ENCODE measurements around the gene DDX39B.
A peak's percentile ranks its signal among the peaks of the same experiment; 100 is the strongest.
"Not testable (repeated sequence)": the region's sequence is repeated elsewhere in the genome, so short reads cannot be mapped to it uniquely, and the experiment has no call there.

Gene DDX39B

GRCh38 chr6:31528821-31529328 lies 12.9 kb downstream of the DDX39B start, which contains the start of gene MCCD1:
Gene MCCD1, plus strand, starts transcription at chr6:31528962. Its CDS starts 53 bp downstream, at chr6:31529015.
- DNase-seq (ENCODE audit: low spot score): no peak

- DNase-seq (ENCODE audit: low spot score): no peak
Observed at GRCh38 chr6:31528307-31528777, 13.5 kb downstream of the DDX39B start.

DNA sequence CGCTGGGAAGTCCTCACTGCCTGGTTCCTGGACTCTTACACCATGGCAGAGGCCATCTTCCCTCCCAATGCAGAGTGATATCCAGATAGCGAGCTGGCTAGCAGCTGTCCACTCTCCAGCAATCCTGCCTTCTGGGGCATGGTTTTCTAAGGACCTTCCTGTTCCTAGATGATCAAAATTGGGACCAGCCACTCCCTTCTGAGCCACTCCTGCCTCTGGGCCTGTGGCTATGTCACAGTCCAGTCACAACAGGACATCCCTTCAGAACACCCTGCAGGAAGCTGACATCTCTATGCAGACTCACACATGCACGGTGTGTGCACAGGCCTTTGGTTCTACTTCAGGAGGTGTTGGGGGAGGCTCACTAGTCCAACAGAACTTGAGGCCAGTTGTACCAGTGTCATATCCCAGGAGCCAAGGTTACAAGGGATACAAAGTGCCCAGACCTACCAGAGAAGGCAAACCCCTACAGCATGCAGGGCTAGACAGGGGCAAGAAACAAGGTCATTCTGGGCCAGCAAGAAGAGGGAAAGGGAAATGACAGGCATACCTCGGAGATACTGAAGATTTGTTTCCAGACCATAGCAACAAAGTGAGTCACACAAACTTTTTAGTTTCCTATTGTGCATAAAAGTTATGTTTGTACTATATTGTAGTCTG lies 15.7 kb downstream of the DDX39B start:
- DNase-seq (ENCODE audit: low spot score): peak; percentile 26

DNA sequence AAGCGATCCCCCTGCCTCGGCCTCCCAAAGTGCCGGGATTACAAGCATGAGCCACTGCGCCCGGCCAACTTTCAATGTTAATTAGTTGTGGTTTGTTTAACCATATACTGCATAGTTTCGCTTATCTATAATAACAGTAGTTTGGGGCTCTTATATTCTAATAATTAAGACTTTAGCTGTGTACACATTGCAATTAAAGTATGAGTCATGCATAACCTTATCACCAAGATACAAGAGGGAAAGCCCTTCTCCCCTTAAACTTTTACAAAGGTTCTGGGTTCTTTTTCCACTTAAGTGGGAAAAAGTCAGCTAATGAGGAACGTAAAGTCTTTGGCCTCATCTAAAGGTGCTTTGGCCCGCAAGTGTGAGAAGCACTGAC lies 16.3 kb downstream of the DDX39B start:
- no peak for DNase-seq (ENCODE audit: low spot score)

DNA sequence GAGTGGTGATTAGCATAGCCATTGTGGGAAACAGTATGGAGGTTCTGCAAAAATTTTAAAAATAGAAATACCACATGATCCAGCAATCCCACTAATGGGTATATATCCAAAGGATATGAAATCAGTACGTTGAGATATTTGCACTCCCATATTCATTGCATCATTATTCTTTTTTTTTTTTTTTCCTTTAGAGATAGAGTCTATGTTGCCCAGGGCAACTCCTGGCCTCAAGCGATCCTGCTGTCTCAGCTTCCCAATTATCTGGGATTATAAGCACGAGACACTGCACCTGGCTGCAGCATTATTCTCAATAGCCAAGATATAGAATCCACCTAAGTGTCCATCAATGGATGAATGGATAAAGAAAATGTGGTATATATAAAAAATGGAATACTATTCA lies 20.0 kb downstream of the DDX39B start:
- DNase-seq (ENCODE audit: low spot score): no peak

GRCh38 chr6:31513456-31514165 lies 28.2 kb downstream of the DDX39B start:
- DNase-seq (ENCODE audit: low spot score): no peak

DNA sequence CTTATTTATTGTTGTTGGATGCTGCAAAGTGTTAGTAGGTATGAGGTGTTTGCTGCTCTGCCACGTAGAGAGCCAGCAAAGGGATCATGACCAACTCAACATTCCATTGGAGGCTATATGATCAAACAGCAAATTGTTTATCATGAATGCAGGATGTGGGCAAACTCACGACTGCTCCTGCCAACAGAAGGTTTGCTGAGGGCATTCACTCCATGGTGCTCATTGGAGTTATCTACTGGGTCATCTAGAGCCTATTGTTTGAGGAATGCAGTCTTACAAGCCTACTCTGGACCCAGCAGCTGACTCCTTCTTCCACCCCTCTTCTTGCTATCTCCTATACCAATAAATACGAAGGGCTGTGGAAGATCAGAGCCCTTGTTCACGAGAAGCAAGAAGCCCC lies 31.8 kb downstream of the DDX39B start:
- no peak for DNase-seq (ENCODE audit: low spot score)

GRCh38 chr6:31509036-31509435 lies 32.8 kb downstream of the DDX39B start:
- DNase-seq (ENCODE audit: low spot score): not testable (repeated sequence)

- DNase-seq (ENCODE audit: low spot score): no peak
Observed at GRCh38 chr6:31502586-31502985, 39.2 kb downstream of the DDX39B start.

DNA sequence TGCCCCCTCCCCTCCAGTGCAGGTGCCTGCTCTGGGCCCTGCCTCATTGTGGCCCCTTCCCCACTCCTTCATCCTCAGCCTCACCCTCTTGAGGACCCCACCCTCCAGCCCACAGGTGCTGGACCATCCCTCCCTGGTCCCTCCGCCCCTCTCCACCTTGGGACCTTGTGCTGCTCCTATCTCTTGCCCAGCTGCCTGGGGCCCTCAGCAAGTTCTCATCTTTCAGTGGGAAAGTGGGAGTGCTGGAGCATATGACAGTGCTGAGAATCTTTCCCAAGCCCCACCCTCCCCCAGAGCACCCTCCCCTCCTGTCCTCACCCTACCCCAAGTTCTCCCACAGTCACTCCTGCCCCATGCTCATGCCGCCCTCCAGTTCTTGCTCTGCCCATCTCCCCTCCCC lies 42.2 kb downstream of the DDX39B start:
- DNase-seq (ENCODE audit: low spot score): not testable (repeated sequence)

GRCh38 chr6:31498748-31499147 lies 43.1 kb downstream of the DDX39B start:
- DNase-seq (ENCODE audit: low spot score): no peak

- DNase-seq (ENCODE audit: low spot score): peak; percentile 67
Observed at GRCh38 chr6:31497531-31498476, 44.0 kb downstream of the DDX39B start, which contains the start of gene MICB. Gene MICB, plus strand, starts transcription at chr6:31498145. Its CDS starts 49 bp downstream, at chr6:31498194.

DNA sequence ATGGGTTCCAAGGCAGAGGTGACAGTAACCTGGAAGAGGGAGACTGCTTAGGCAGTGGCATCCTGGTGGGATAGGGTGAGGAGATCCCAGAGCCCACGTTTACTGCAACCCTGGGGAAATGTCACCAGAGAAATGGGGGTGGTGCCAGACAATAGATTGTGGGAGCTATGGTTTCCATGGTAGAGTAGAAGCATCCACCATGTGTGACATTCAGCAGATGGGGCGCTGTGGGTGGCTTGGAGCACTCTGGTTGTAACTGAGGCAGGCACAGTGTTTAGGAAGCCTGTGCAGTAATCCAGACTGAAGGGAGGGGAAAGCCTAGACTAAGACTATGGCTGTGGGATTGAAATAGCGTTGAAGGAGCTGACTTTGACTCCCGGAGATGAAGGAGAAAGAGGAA lies 45.0 kb downstream of the DDX39B start:
- not testable (repeated sequence) for DNase-seq (ENCODE audit: low spot score)

GRCh38 chr6:31495580-31495979 lies 46.2 kb downstream of the DDX39B start:
- no peak for DNase-seq (ENCODE audit: low spot score)

DNA sequence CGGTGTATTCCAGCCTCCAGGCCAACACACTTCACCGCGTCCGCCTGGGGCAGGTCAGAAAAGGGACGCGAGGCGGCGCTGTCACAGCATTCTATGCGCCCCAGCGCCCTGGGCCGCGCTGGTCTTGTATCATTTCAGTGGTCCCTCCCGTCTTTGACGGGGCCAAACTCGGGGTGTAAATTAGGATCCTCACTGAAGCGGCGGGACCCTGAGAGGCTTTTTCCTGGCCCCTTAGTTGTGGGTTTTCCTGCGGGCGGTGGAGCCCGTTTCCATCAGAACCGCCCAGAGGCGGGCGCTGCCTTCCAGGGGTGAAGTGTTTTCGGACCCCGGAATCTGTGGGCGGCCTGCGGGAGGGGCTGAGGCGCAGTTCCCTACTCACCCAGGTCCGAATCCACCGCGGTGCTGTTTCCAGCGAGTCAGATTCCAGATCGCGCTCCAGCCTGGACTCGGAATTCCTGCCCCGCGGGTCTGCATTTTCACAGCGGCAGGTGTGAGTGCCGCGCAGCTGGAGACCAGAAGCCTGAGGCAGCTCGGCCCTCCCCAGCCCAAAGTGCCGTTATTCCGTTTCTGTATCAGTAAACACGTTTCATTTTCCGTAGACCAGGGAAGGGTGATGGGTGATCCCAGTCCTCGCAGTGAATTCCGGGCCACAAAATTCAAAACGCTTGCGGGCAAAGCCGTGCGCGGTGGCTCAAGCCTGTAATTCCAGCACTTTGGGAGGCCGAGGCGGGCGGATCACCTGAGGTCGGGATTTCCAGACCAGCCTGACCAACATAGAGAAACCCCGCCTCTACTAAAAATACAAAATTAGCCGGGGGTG lies 47.7 kb downstream of the DDX39B start:
- peak; percentile 80 for DNase-seq (ENCODE audit: low spot score)

GRCh38 chr6:31493550-31493874 lies 48.3 kb downstream of the DDX39B start:
- DNase-seq (ENCODE audit: low spot score): not testable (repeated sequence)

DNA sequence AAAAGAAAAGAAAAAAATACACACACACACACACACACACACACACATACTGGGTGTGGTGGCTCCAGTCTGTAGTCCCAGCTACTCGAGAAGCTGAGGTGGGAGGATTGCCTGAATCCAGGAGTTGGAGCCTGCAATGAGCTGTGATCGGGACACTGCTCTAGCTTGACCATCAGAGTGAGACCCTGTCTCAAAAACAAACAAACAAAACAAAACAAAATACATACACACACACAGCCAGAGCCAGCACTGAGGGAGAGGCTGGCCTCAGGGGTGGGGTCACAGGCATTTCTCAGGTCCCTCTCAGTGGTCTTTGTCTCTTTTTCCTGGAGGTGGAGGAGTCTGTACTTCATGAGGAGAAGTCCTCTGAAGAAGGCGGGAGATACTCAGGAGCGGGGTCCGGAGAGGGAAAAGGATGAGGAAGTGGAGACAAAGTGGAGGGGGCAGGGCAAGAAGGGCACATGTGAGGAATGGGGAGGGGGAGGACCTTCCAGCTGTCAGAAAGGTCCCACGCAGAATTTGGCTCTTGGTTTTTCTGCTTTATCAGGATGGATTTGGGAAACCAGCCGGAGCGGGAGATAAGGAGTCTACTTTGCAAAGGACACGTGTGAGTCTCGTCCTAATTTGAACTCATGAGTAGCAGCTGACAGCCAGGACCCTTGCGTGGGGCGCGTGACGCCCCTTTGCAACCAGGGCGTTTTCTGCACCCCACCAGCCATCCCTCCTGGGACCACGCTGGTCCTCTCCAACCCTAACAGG lies 51.5 kb downstream of the DDX39B start:
- DNase-seq (ENCODE audit: low spot score): no peak

- no peak for DNase-seq (ENCODE audit: low spot score)
Observed at GRCh38 chr6:31489086-31489485, 52.7 kb downstream of the DDX39B start.

DNA sequence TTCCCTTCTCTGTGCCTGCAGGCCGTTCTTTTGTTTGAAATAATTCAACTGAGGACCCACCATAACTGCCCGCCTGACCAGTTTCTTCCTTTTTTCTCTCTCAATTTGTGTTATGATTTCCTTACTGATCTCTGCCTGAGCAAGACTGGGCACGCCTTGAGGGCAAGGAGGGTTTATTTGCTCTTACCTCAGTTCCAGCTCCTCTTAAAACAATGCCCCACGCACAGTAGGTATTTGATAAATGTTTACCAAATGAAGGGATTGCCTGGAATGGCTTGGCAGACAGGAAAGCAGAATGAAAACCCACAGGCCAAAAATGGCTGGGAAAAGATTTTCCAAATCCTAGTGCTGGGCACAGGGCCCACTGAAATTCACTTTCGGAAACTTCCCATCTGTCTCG lies 54.1 kb downstream of the DDX39B start:
- not testable (repeated sequence) for DNase-seq (ENCODE audit: low spot score)

DNA sequence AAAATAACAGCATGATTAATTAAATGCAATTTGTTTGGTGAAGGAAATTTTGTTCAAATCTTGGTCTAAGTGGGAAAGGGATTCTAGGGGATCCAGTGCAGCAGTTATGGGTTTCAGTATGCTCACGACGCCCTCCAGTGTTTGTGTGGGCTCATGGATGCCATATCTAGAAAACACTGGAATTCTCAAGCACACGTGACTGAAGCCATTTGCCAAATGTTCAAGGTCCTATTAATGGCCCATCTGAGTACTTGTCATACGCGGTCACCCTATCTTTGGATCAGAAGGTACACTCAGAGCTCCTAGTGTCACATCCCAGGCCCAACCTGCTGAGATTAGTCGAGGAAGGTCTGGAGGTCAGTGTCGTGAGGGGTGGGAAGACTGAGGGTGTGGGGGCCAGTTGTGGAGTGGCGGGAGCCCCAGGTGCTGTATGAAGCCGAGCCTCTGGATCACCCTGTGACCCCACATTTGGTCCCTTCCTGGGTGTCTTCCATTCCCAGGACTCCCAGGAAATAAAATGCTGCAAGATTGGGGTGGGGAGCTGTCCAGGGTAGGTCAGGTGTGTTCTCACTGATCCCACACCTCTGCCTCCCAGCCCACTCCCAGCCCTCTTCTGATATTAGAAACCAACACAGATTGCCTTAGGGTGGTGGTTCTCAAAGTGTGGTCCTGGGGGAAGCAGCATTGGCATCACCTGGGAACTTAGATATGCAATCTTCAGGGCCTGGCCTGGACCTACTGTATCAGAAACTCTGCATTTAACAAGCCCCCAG lies 55.6 kb downstream of the DDX39B start:
- not testable (repeated sequence) for DNase-seq (ENCODE audit: low spot score)

Data from hematopoietic multipotent progenitor cell treated with erythropoietin and hydrocortisone succinate and interleukin-3 and kit ligand, for 17 days (in vitro differentiated cells).